SK-N-SH (cell line): ENCODE results near the gene CEP250. TPM values are rescaled to one million over a fixed set of nuclear protein-coding genes. Genes with fewer than 3 reads are reported as not detected.

ENCODE experiments used
- CTCF ChIA-PET: fragments of 300-600, 350-600 bp; formaldehyde crosslinking; extraction: SDS; loops from one replicate; lab custom pipeline; 2021; lab: Yijun Ruan, JAX
- POLR2A ChIA-PET: fragments of 350-600 bp; sonication (Branson Sonifier 250); formaldehyde crosslinking; extraction: SDS; loops from one replicate; lab custom pipeline; 2020; ENCODE audit warnings: antibody characterized with exemption, inconsistent platforms; lab: Yijun Ruan, JAX
- DNase-seq: peaks from one replicate; pipeline ENCODE4 v3.0.0; 2012
- H2AFZ ChIP-seq: fragments of 200-600 bp; sonication (generic); 2 replicates; pipeline ENCODE4 v1.8.1; 2016; ENCODE audit warnings: antibody characterized with exemption, mild to moderate bottlenecking, low read depth
- H3F3A ChIP-seq: fragments of 200-600 bp; sonication (generic); replicated peaks from 2 replicates; pipeline ENCODE3; 2016; ENCODE audit warnings: antibody characterized with exemption, mild to moderate bottlenecking; ENCODE audit not compliant: insufficient read depth
- H3K27ac ChIP-seq, 2 experiments: fragments of 200-500 bp in 1 of 2; fragments of 200-600 bp in 1 of 2; sonication (Bioruptor generic) in 1 of 2; sonication (generic), shearing (Covaris generic) in 1 of 2; 2 replicates each; pipeline versions ENCODE4 v1.5.1 to v1.6.1; 2014 to 2016; ENCODE audit warnings: low read depth in 2 of 2, inconsistent platforms in 1 of 2, low read length in 1 of 2, mild to moderate bottlenecking in 1 of 2, mixed read lengths in 1 of 2
- H3K27me3 ChIP-seq: fragments of 200-600 bp; sonication (generic), shearing (Covaris generic); 2 replicates; pipeline ENCODE4 v1.6.1; 2016; ENCODE audit warnings: mixed run types; ENCODE audit not compliant: insufficient read depth
- H3K36me3 ChIP-seq, 2 experiments: fragments of 200-500 bp in 1 of 2; fragments of 200-600 bp in 1 of 2; sonication (Bioruptor generic) in 1 of 2; sonication (generic) in 1 of 2; replicated peaks in 1 of 2; 2 replicates each; pipeline versions ENCODE3 to v1.5.1; 2014 to 2016; ENCODE audit warnings: low read length in 1 of 2, mild to moderate bottlenecking in 1 of 2; ENCODE audit not compliant: insufficient read depth in 2 of 2, control insufficient read depth in 1 of 2
- H3K4me1 ChIP-seq, 2 experiments: fragments of 200-500 bp in 1 of 2; fragments of 200-600 bp in 1 of 2; sonication (Bioruptor generic) in 1 of 2; sonication (generic), shearing (Covaris generic) in 1 of 2; 2 replicates each; pipeline versions ENCODE4 v1.5.1 to v1.6.1; 2014 to 2016; ENCODE audit warnings: low read depth in 1 of 2, low read length in 1 of 2, mixed run types in 1 of 2; ENCODE audit not compliant: insufficient read depth in 2 of 2, control insufficient read depth in 1 of 2
- H3K4me2 ChIP-seq: fragments of 200-600 bp; sonication (generic), shearing (Covaris generic); 2 replicates; pipeline ENCODE4 v1.6.1; 2017; ENCODE audit warnings: mixed run types
- H3K4me3 ChIP-seq, 2 experiments: fragments of 200-500 bp in 1 of 2; fragments of 200-600 bp in 1 of 2; sonication (Bioruptor generic) in 1 of 2; sonication (generic), shearing (Covaris generic) in 1 of 2; 2 replicates each; pipeline versions ENCODE4 v1.5.1 to v1.8.1; 2014 to 2016; ENCODE audit warnings: low read depth in 2 of 2, inconsistent platforms in 1 of 2, low read length in 1 of 2, mild to moderate bottlenecking in 1 of 2, mixed read lengths in 1 of 2, moderate library complexity in 1 of 2
- H3K79me2 ChIP-seq: fragments of 200-600 bp; sonication (generic); 2 replicates; pipeline ENCODE4 v1.8.1; 2017; ENCODE audit warnings: mild to moderate bottlenecking; ENCODE audit not compliant: insufficient read depth
- H3K9ac ChIP-seq: fragments of 200-600 bp; sonication (generic); 2 replicates; pipeline ENCODE4 v1.6.1; 2017; ENCODE audit warnings: mixed run types
- H3K9me2 ChIP-seq: fragments of 200-600 bp; sonication (generic); 2 replicates; pipeline ENCODE4 v1.6.1; 2017; ENCODE audit warnings: mixed run types
- H3K9me3 ChIP-seq: fragments of 200-600 bp; sonication (generic); 2 replicates; pipeline ENCODE4 v1.6.1; 2017; ENCODE audit warnings: mixed run types, mild to moderate bottlenecking, moderate library complexity
- H4K20me1 ChIP-seq: fragments of 200-600 bp; sonication (generic); 2 replicates; pipeline ENCODE4 v1.6.1; 2017; ENCODE audit warnings: mild to moderate bottlenecking, mixed run types; ENCODE audit not compliant: insufficient read depth
- EZH2phosphoT487 ChIP-seq: fragments of 200-600 bp; sonication (generic); IDR thresholded peaks from 2 replicates; pipeline ENCODE4 v1.6.1; 2017; ENCODE audit warnings: low read depth, mixed run types, mild to moderate bottlenecking, antibody characterized with exemption, moderate library complexity, borderline replicate concordance
- GATA2 ChIP-seq: sonication (generic); formaldehyde crosslinking; IDR thresholded peaks from 2 replicates; pipeline ENCODE4 v1.5.0; 2020; ENCODE audit warnings: mild to moderate bottlenecking, missing genetic modification reagents
- JUND ChIP-seq: IDR thresholded peaks from 2 replicates; pipeline ENCODE4 v1.4.0; 2012
- MXI1 ChIP-seq: IDR thresholded peaks from 2 replicates; pipeline ENCODE4 v1.6.1; 2012; ENCODE audit warnings: mild to moderate bottlenecking, low read depth, low read length, improper control_type of control experiment
- NRF1 ChIP-seq: IDR thresholded peaks from 2 replicates; pipeline ENCODE4 v1.6.1; 2012; ENCODE audit warnings: low read depth, mild to moderate bottlenecking, low read length
- RAD21 ChIP-seq: IDR thresholded peaks from 2 replicates; pipeline ENCODE4 v1.6.1; 2012; ENCODE audit warnings: mild to moderate bottlenecking, low read length
- RFX5 ChIP-seq: IDR thresholded peaks from 2 replicates; pipeline ENCODE4 v1.6.1; 2012; ENCODE audit warnings: mild to moderate bottlenecking, improper control_type of control experiment, low read length
- SIN3A ChIP-seq: IDR thresholded peaks from 2 replicates; pipeline ENCODE4 v1.6.1; 2012; ENCODE audit warnings: low read depth, mild to moderate bottlenecking, low read length, moderate library complexity, borderline replicate concordance
- SMC3 ChIP-seq: IDR thresholded peaks from 2 replicates; pipeline ENCODE4 v1.6.1; 2012; ENCODE audit warnings: low read depth, low read length, improper control_type of control experiment
- TAF1 ChIP-seq: IDR thresholded peaks from 2 replicates; pipeline ENCODE4 v1.6.1; 2012; ENCODE audit warnings: low read depth, mild to moderate bottlenecking, low read length, moderate library complexity, borderline replicate concordance
- TCF12 ChIP-seq: IDR thresholded peaks from 2 replicates; pipeline ENCODE4 v1.4.0; 2012
- WGBS: methylation state at CpG from one replicate; pipeline ENCODE4 v1.1.6; 2017; ENCODE audit warnings: low lambda C conversion rate; 5-methylcytosine and 5-hydroxymethylcytosine counted together
- polyA plus RNA-seq, 3 experiments: library from polyadenylated mRNA; depleted of rRNA; stranded (reverse); fragments of >200 nt; gene quantifications; 2 replicates each; pipeline ENCODE4 v1.2.3, GENCODE V29; 2012
- TF ChIP-seq, protein P1 (sequence below): fragments of 150-350 bp; IDR thresholded peaks from 2 replicates; pipeline ENCODE4 v1.6.1; 2016; ENCODE audit warnings: mild to moderate bottlenecking, low read depth, low read length

Gene CEP250
- polyA plus RNA-seq, 1 of the 3 experiments (the other 2 are of a cell fraction), result 13.3 TPM

DNA sequence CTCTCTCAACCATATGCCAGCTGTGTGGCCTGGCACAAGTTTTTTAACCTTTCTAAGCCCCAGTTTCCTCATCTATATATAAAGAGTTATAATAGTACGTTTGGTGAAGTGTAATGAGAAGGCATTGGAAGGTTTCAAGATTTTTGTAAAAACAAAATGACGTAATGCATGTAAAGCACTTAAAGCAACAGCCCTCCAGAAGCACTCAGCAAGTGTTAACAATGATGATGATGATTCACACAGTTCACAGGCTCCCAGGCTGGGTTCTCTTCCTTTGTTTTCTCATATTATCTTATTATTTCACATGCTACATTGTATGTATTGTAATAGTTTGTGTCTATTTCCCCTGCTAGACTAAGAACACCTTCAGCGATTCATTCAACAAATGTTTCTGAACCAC is 6.2 kb downstream of the CEP250 start:
- peaks cover 20 to 35% of the 10 kb centered on the region in 2 experiments for H3K36me3 ChIP-seq
- no peak overlapping the region for H3K4me2 ChIP-seq
- no peak overlapping the region for H3K9ac ChIP-seq
- H3K27me3 ChIP-seq, result no peaks in the 10 kb centered on the region
- TF ChIP-seq MXI1 (no peak), SIN3A (no peak), RFX5 (no peak), JUND (no peak), EZH2phosphoT487 (no peak), RAD21 (no peak), NRF1 (no peak), TAF1 (no peak), SMC3 (no peak)
- TF ChIP-seq, protein P1, sequence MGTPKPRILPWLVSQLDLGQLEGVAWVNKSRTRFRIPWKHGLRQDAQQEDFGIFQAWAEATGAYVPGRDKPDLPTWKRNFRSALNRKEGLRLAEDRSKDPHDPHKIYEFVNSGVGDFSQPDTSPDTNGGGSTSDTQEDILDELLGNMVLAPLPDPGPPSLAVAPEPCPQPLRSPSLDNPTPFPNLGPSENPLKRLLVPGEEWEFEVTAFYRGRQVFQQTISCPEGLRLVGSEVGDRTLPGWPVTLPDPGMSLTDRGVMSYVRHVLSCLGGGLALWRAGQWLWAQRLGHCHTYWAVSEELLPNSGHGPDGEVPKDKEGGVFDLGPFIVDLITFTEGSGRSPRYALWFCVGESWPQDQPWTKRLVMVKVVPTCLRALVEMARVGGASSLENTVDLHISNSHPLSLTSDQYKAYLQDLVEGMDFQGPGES, result no peak
- DNase-seq, result no peak
- ChIA-PET POLR2A (no interaction called here), CTCF (interaction anchor here (1.7 to 4.1 kb wide), 5 partner anchors 12 to 422 kb away, joined by 3 to 32 read pairs (median 9); no protein-coding TSS in a partner anchor)
- peaks cover 2% of the 10 kb centered on the region for H3F3A ChIP-seq
- WGBS, result 91% methylated on average over 3 of the region's 3 CpGs
- no peaks in the 10 kb centered on the region for H3K9me3 ChIP-seq
- peaks cover 4 to 21% of the 10 kb centered on the region in 2 experiments; a peak in 3 of 4 replicates for H3K4me1 ChIP-seq
- no peak overlapping the region for H3K27ac ChIP-seq
- no peak overlapping the region for H2AFZ ChIP-seq
- H3K79me2 ChIP-seq, result peaks cover 37% of the 10 kb centered on the region
- H3K9me2 ChIP-seq, result no peaks in the 10 kb centered on the region
- no peak overlapping the region for H3K4me3 ChIP-seq
- no peaks in the 10 kb centered on the region for H4K20me1 ChIP-seq

GRCh38 chr20:35462351-35462750 is 7.0 kb downstream of the CEP250 start:
- peaks cover 21 to 37% of the 10 kb centered on the region in 2 experiments for H3K36me3 ChIP-seq
- no peaks in the 10 kb centered on the region for H3K9me3 ChIP-seq
- H3K79me2 ChIP-seq, result peaks cover 30% of the 10 kb centered on the region
- H3K27me3 ChIP-seq, result no peaks in the 10 kb centered on the region
- H3K9me2 ChIP-seq, result no peaks in the 10 kb centered on the region
- DNase-seq, result no peak
- H2AFZ ChIP-seq, result no peak overlapping the region
- 100% methylated on average over 2 of the region's 2 CpGs for WGBS
- no peak overlapping the region for H3K9ac ChIP-seq
- peaks cover 2% of the 10 kb centered on the region for H3F3A ChIP-seq
- no peaks in the 10 kb centered on the region for H4K20me1 ChIP-seq
- no peak overlapping the region for H3K4me2 ChIP-seq
- CTCF ChIA-PET, result interaction anchor here (1.3 to 4.1 kb wide), 9 partner anchors 12 to 530 kb away, joined by 3 to 32 read pairs (median 7); no protein-coding TSS in a partner anchor
- POLR2A ChIA-PET, result no interaction called here
- H3K4me1 ChIP-seq, result peaks cover 3 to 14% of the 10 kb centered on the region in 2 experiments; a peak in 3 of 4 replicates
- H3K4me3 ChIP-seq, result no peak overlapping the region
- H3K27ac ChIP-seq, result no peak overlapping the region
- no peak for TF ChIP-seq NRF1
- no peak for TF ChIP-seq TCF12
- TF ChIP-seq RAD21, result no peak
- no peak for TF ChIP-seq GATA2 (CRISPR knock-in tag)
